Stimulated activated CD8-positive, alpha-beta memory T cell treated with anti-CD3 and anti-CD28 coated beads, Interleukin-15, amount 100 ng/mL, for 4 hours (primary cell): ENCODE data around the gene SGCD.

ENCODE experiments used
- DNase-seq, 2 donors: peaks; one replicate each; pipeline ENCODE4 v3.0.0-alpha.2; 2020; ENCODE audit warnings: low read depth in 2 of 2

The SGCD gene

DNA sequence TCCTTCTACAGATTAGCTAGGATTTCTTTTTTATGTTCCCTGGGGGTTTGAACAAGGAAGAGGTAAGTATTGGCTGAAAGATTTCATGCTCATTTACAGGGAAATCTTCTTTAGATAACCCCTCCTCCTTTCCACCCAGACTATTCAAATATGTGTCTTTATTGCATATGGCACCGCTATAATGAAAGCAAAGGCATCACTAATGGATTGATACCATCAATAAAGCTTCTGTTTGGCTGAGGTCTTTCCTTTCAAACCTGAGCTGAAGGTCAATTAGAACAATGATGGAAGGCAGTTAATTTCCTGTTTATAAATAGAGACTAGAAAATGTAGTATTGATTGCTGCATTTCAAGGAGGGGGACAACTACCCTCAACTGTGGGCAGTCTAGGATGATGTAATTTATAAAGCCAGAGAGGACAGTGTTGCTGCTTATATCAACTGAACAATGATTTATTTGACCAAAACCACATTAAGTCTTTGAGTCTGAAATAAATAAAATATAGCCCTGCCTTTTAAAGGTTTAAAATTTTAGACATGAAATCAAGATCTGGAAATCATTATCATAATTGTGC is 132.9 kb downstream of the SGCD start:
- no peak for DNase-seq

DNA sequence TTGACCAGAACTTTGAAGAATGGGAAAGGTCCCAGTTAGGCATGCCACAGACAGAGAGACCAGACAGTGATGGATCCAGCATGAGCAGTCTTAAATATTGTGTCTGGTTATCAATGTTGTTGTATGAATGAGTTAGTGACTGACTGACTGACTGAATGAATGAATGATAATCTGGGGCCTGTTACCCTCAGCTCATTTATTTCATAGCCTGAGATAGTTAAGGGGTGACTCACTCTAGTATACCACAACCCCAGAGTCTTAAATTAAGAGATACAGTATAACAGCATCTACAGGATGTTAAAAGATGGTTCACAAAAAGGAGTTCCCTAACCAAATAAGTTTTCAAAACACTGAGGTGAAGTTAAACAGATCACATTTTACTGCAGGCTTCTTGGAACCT is 133.5 kb downstream of the SGCD start:
- no peak for DNase-seq

- DNase-seq = no peak
Observed at GRCh38 chr5:156466871-156467270, 139.9 kb downstream of the SGCD start.

GRCh38 chr5:156469636-156470035 is 142.7 kb downstream of the SGCD start:
- no peak for DNase-seq

DNA sequence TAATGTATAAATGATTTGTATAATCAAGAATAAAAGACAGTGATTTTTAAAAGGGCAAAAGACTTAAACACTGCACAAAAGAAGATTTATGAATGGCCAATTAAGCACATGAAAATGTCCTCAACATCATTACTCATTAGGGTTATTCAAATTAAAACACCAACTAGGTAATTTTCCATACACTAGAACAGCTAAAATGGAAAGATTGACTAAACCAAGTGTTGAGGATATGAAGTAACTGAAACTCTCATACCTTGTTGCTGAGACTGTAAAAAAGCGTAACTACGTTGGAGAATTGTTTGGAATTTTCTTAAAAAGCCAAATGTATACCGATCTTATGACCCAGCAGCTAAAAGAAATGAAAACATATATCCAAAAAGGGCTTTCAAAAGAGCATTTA is 144.9 kb downstream of the SGCD start:
- DNase-seq = no peak

GRCh38 chr5:156473269-156473908 is 146.4 kb downstream of the SGCD start:
- no peak for DNase-seq

- no peak for DNase-seq
Observed at GRCh38 chr5:156474251-156474650, 147.3 kb downstream of the SGCD start.

DNA sequence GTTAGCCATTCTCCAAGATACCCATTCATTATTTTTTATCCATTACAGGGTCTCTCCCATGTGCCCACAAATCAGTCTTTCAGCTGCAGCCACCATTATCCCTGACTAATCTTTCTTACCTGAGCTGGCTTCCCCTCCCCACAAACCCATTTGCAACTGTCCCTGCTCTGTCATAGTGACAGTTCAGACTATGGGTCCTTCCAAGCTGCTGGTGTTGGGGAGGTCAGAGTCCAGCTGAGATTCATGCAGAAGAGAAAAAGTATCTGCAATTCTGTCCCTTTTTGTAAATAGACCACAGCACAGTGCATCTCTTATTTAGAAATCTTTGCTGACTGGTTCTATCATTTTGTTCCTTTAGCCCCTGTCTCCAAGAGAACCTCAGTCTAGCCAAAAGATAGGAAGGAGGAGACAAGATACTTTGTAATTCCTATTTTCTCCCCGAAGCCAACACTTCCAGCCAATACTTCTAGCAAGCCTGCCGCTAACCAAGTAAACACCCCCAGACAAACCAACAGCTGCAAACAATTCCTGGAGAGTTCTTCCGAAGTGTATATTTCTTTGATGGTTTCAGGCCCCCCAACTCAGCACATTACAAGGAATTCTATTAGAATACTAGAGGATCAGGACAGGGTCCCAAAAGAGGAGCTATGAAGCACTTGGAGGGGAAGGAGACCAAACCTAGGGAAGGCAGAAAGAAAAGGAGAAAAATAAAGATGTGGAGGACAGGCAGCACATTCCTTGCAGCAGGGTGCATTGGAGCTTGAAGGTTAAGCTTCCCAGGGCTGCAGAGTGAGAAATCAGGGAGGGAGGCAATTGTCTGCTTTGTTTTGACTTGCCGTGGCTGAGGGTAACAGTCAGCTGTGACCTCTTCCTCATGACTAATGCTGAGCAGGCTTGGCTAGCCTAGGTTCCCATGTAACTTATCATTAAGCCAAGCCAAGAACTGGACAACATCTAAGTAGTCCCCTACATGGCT is 148.5 kb downstream of the SGCD start:
- no peak for DNase-seq

GRCh38 chr5:156476158-156476551 is 149.2 kb downstream of the SGCD start:
- DNase-seq = no peak

- no peak for DNase-seq
Observed at GRCh38 chr5:156476678-156477077, 149.7 kb downstream of the SGCD start.

DNA sequence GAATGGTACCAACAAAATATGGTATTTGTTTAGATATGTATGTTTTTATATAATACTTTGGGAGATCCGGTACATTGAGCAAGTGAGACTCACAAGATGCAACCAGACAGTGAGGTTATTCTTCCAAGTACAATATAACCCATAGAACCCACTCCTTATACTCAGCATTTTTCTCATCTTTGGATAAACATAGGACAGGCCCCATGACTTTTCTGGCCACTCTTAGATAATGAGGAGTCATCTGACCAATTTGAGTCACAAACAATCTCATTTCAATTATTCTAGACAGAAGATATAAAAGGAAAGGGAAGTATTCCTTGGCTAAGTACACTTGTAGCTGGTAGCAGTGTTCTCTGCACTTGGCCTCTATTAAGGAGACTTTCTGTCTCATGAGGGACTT is 150.2 kb downstream of the SGCD start:
- no peak for DNase-seq

DNA sequence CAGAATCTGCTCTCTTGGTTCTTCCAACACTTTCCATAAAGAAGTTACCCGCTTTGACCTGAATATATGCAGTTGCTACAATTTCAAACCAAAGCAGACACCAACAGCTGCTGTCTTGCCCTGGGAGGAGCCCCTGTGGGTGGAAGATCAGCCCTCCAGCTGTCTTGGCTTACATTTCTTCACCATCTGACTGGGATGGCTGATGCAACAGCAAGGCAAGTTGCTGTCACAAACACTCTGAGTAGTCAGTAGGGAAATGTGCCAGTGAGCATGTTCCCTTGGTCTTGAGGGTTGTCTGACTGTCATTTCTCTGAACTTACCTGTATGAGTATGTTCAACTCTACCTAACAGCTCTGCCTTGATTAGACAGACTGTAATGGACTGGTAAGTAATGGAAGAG is 152.9 kb downstream of the SGCD start:
- no peak for DNase-seq

- DNase-seq = no peak
Observed at GRCh38 chr5:156481741-156482140, 154.8 kb downstream of the SGCD start.

DNA sequence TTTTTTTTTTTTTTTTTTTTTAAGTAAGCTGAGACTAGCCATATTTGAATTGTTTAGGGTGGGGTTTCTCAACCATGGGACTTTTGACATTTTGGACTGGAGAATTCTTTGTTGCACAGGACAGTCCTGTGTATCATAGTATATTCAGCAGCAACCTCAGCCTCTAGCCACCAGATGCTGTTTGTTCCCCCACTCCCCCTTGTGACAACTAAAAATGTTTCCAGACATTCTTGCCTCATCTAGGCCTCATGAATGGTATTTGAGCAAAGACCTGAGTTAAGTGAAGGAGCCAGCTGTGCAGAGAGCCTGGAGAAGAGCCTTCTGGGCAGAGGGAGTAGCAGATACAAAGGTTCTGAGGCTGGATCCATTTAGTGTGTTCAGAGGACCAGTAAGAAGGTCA is 155.9 kb downstream of the SGCD start:
- DNase-seq = no peak

- no peak for DNase-seq
Observed at GRCh38 chr5:156486394-156487238, 159.7 kb downstream of the SGCD start.

- DNase-seq = no peak
Observed at GRCh38 chr5:156491766-156492165, 164.8 kb downstream of the SGCD start.

- DNase-seq = no peak
Observed at GRCh38 chr5:156496291-156496690, 169.3 kb downstream of the SGCD start.

- no peak for DNase-seq
Observed at GRCh38 chr5:156497804-156498208, 170.8 kb downstream of the SGCD start.

GRCh38 chr5:156498226-156498980 is 171.4 kb downstream of the SGCD start:
- no peak for DNase-seq

DNA sequence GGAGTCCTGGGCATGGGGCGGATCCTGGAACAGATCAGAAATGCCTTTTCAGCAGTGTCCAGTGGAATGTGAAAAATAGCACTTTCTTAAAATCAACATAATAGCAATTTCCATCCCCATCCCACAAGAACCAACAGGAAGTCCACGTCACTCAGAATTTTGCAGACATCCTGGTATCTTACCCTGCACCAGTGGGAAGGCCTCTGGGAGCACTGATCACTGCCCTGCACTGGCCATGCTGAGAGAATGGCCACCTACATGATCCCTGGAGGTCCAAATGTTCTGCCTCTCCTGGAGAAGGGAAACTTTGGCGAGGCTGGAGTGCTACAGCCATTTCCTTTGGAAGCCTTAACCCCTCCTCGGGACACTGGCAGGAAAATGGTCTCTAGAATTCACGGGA is 173.8 kb downstream of the SGCD start:
- no peak for DNase-seq

- no peak for DNase-seq
Observed at GRCh38 chr5:156505101-156505500, 178.1 kb downstream of the SGCD start.
